ENCODE measurements around the gene AIF1. TPM values are rescaled to one million over a fixed set of nuclear protein-coding genes. Genes with fewer than 3 reads are reported as not detected.

AIF1 gene
- total and polyA plus RNA-seq, 7 experiments from 2014 or later: 33.1 to 182 (median 71.0) TPM

- peaks cover 5 to 45% (median 13%) of the 10 kb centered on the region in 5 donors for H3K36me3 Mint-ChIP-seq
- H3K27me3 ChIP-seq (ENCODE audit: control insufficient read depth in 2 of 2, insufficient read depth in 2 of 2, low read length in 2 of 2): no peaks in the 10 kb centered on the region
- no peak overlapping the region for H3K27ac ChIP-seq (ENCODE audit: low read depth, low read length)
- no peak overlapping the region for H3K4me3 ChIP-seq (ENCODE audit: low read length)
- ChIA-PET CTCF (no interaction called here), POLR2A (interaction anchor here (1.2 to 1.9 kb wide), 3 partner anchors 11 to 59 kb away, joined by 4 to 10 read pairs (median 7); partner anchors contain the start of gene BAG6)
- H3K36me3 ChIP-seq (ENCODE audit: control insufficient read depth in 2 of 3, insufficient read depth in 3 of 3, low read length in 3 of 3): peaks cover 28 to 94% (median 37%) of the 10 kb centered on the region in 3 experiments
- no peak overlapping the region for H3K4me3 Mint-ChIP-seq
- no peaks in the 10 kb centered on the region for H3K9me3 Mint-ChIP-seq
- no peaks in the 10 kb centered on the region for H3K4me1 ChIP-seq (ENCODE audit: control insufficient read depth in 2 of 2, insufficient read depth in 2 of 2, low read length in 2 of 2)
- H3K9me3 ChIP-seq (ENCODE audit: control insufficient read depth in 2 of 3, low read length in 3 of 3): no peaks in the 10 kb centered on the region
- intact Hi-C loops (cut with micrococcal nuclease): no loop called here
- no peak for ATAC-seq
- H3K4me1 Mint-ChIP-seq: peaks cover 0 to 13% (median 0%) of the 10 kb centered on the region in 7 donors
- H3K27me3 Mint-ChIP-seq: no peaks in the 10 kb centered on the region
- H3K27ac Mint-ChIP-seq: peak overlapping the region in 2 of 9 donors; percentile 22 to 73
- DNase-seq: no peak
Observed at GRCh38 chr6:31640612-31641011, 25.6 kb downstream of the AIF1 start.

- POLR2A ChIA-PET: interaction anchor here (1.4 to 1.9 kb wide), 2 partner anchors 11 to 60 kb away, joined by 4 to 10 read pairs; partner anchors contain the start of gene BAG6
- H3K36me3 Mint-ChIP-seq: peaks cover 5 to 41% (median 14%) of the 10 kb centered on the region in 5 donors
- CTCF ChIA-PET: no interaction called here
Observed at GRCh38 chr6:31641370-31641769, 26.3 kb downstream of the AIF1 start.

GRCh38 chr6:31642798-31643570 lies 27.9 kb downstream of the AIF1 start:
- H3K36me3 ChIP-seq (ENCODE audit: control insufficient read depth in 2 of 3, insufficient read depth in 3 of 3, low read length in 3 of 3): peaks cover 31 to 93% (median 48%) of the 10 kb centered on the region in 3 experiments
- H3K9me3 ChIP-seq (ENCODE audit: control insufficient read depth in 2 of 3, low read length in 3 of 3): no peaks in the 10 kb centered on the region
- H3K4me1 ChIP-seq (ENCODE audit: control insufficient read depth in 2 of 2, insufficient read depth in 2 of 2, low read length in 2 of 2): no peaks in the 10 kb centered on the region
- no peak overlapping the region for H3K4me3 ChIP-seq (ENCODE audit: low read length)
- H3K4me1 Mint-ChIP-seq: peaks cover 0 to 11% (median 3%) of the 10 kb centered on the region in 7 donors
- H3K27ac Mint-ChIP-seq: peak overlapping the region in 3 of 9 donors; percentile 24 to 56 (median 41)
- H3K27me3 Mint-ChIP-seq: no peaks in the 10 kb centered on the region
- CTCF ChIA-PET: no interaction called here
- no peaks in the 10 kb centered on the region for H3K27me3 ChIP-seq (ENCODE audit: control insufficient read depth in 2 of 2, insufficient read depth in 2 of 2, low read length in 2 of 2)
- intact Hi-C loops (cut with micrococcal nuclease): no loop called here
- DNase-seq: no peak
- H3K9me3 Mint-ChIP-seq: no peaks in the 10 kb centered on the region
- H3K27ac ChIP-seq (ENCODE audit: low read depth, low read length): no peak overlapping the region
- peaks cover 9 to 40% (median 13%) of the 10 kb centered on the region in 5 donors for H3K36me3 Mint-ChIP-seq
- no peak for ATAC-seq
- POLR2A ChIA-PET: interaction anchor here (0.7 to 1.4 kb wide), 3 partner anchors 10 to 19 kb away, joined by 3 to 4 read pairs (median 3); partner anchors contain the start of gene BAG6
- H3K4me3 Mint-ChIP-seq: no peak overlapping the region

More at GRCh38 chr6:31641370-31641769, 26.3 kb downstream of the AIF1 start:
- no peaks in the 10 kb centered on the region for H3K4me1 ChIP-seq (ENCODE audit: control insufficient read depth in 2 of 2, insufficient read depth in 2 of 2, low read length in 2 of 2)
- ATAC-seq (no peak), DNase-seq (no peak)
- Mint-ChIP-seq H3K27ac (peak overlapping the region in 5 of 9 donors; percentile 21 to 73 (median 34)), H3K9me3 (no peaks in the 10 kb centered on the region), H3K4me1 (peaks cover 0 to 14% (median 0%) of the 10 kb centered on the region in 7 donors), H3K27me3 (no peaks in the 10 kb centered on the region), H3K4me3 (no peak overlapping the region)
- H3K27me3 ChIP-seq (ENCODE audit: control insufficient read depth in 2 of 2, insufficient read depth in 2 of 2, low read length in 2 of 2): no peaks in the 10 kb centered on the region
- H3K36me3 ChIP-seq (ENCODE audit: control insufficient read depth in 2 of 3, insufficient read depth in 3 of 3, low read length in 3 of 3): peaks cover 28 to 94% (median 37%) of the 10 kb centered on the region in 3 experiments
- H3K9me3 ChIP-seq (ENCODE audit: control insufficient read depth in 2 of 3, low read length in 3 of 3): no peaks in the 10 kb centered on the region
- no peak overlapping the region for H3K27ac ChIP-seq (ENCODE audit: low read depth, low read length)
- intact Hi-C loops (cut with micrococcal nuclease): no loop called here
- H3K4me3 ChIP-seq (ENCODE audit: low read length): no peak overlapping the region

GRCh38 chr6:31643818-31644454 lies 28.9 kb downstream of the AIF1 start:
- ChIA-PET POLR2A (interaction anchor here (0.7 to 1.4 kb wide), 2 partner anchors 9 to 1057 kb away, joined by 3 to 5 read pairs; partner anchors contain the start of gene BAG6), CTCF (no interaction called here)
- Histone ChIP-seq H3K27me3 (ENCODE audit: control insufficient read depth in 2 of 2, insufficient read depth in 2 of 2, low read length in 2 of 2) (no peaks in the 10 kb centered on the region), H3K27ac (ENCODE audit: low read depth, low read length) (no peak overlapping the region), H3K4me1 (ENCODE audit: control insufficient read depth in 2 of 2, insufficient read depth in 2 of 2, low read length in 2 of 2) (no peaks in the 10 kb centered on the region), H3K9me3 (ENCODE audit: control insufficient read depth in 2 of 3, low read length in 3 of 3) (no peaks in the 10 kb centered on the region), H3K36me3 (ENCODE audit: control insufficient read depth in 2 of 3, insufficient read depth in 3 of 3, low read length in 3 of 3) (peaks cover 40 to 97% (median 58%) of the 10 kb centered on the region in 3 experiments), H3K4me3 (ENCODE audit: low read length) (no peak overlapping the region)
- no peaks in the 10 kb centered on the region for H3K27me3 Mint-ChIP-seq
- ATAC-seq (no peak), DNase-seq (no peak)
- intact Hi-C loops (cut with micrococcal nuclease): no loop called here
- peaks cover 0 to 15% (median 5%) of the 10 kb centered on the region in 7 donors for H3K4me1 Mint-ChIP-seq
- no peak overlapping the region for H3K27ac Mint-ChIP-seq
- H3K9me3 Mint-ChIP-seq: no peaks in the 10 kb centered on the region
- no peak overlapping the region for H3K4me3 Mint-ChIP-seq
- H3K36me3 Mint-ChIP-seq: peaks cover 9 to 45% (median 17%) of the 10 kb centered on the region in 5 donors

GRCh38 chr6:31645325-31645724 lies 30.3 kb downstream of the AIF1 start:
- H3K4me3 Mint-ChIP-seq: no peak overlapping the region

GRCh38 chr6:31651602-31652191 lies 36.7 kb downstream of the AIF1 start:
- DNase-seq: no peak
- intact Hi-C loops (cut with micrococcal nuclease): loop anchor here (1.0 to 5.0 kb wide), 18 partner anchors 9 to 1585 kb away; partner anchors contain the start of genes ABHD16A (in 2 of the 2), C6orf47 (in 2 of the 2), NFKBIL1 (in 2 of the 2) and PRRC2A (in 2 of the 2)
- peaks cover 14 to 19% of the 10 kb centered on the region in 2 donors for H3K4me1 ChIP-seq (ENCODE audit: control insufficient read depth in 2 of 2, insufficient read depth in 2 of 2, low read length in 2 of 2)
- H3K4me3 ChIP-seq (ENCODE audit: low read length): peak overlapping the region; percentile 66
- Mint-ChIP-seq H3K27ac (peak overlapping the region; percentile 99 to 100 (median 100)), H3K36me3 (peaks cover 10 to 29% (median 19%) of the 10 kb centered on the region in 5 donors), H3K9me3 (peaks cover 0 to 11% (median 0%) of the 10 kb centered on the region in 11 donors), H3K4me3 (peak overlapping the region; percentile 96 to 100 (median 99)), H3K4me1 (peaks cover 32 to 58% (median 55%) of the 10 kb centered on the region in 7 donors), H3K27me3 (no peaks in the 10 kb centered on the region)
- H3K27me3 ChIP-seq (ENCODE audit: control insufficient read depth in 2 of 2, insufficient read depth in 2 of 2, low read length in 2 of 2): no peaks in the 10 kb centered on the region
- peaks cover 23 to 51% (median 29%) of the 10 kb centered on the region in 3 experiments for H3K36me3 ChIP-seq (ENCODE audit: control insufficient read depth in 2 of 3, insufficient read depth in 3 of 3, low read length in 3 of 3)
- ChIA-PET POLR2A (interaction anchor here (0.5 to 8.3 kb wide), 43 partner anchors 9 to 1435 kb away, joined by 3 to 193 read pairs (median 4); partner anchors contain the start of genes ABHD16A, AIF1, C6orf47 and CSNK2B), CTCF (interaction anchor here (1.0 to 3.0 kb wide), 5 partner anchors 12 to 187 kb away, joined by 3 to 11 read pairs (median 5); no protein-coding TSS in a partner anchor)
- ATAC-seq: peak; percentile 36
- H3K9me3 ChIP-seq (ENCODE audit: control insufficient read depth in 2 of 3, low read length in 3 of 3): no peaks in the 10 kb centered on the region
- H3K27ac ChIP-seq (ENCODE audit: low read depth, low read length): peak overlapping the region; percentile 95

More at GRCh38 chr6:31645325-31645724, 30.3 kb downstream of the AIF1 start:
- H3K27me3 Mint-ChIP-seq: no peaks in the 10 kb centered on the region
- H3K4me1 Mint-ChIP-seq: peaks cover 9 to 17% (median 16%) of the 10 kb centered on the region in 7 donors
- no peaks in the 10 kb centered on the region for H3K9me3 ChIP-seq (ENCODE audit: control insufficient read depth in 2 of 3, low read length in 3 of 3)
- no peaks in the 10 kb centered on the region for H3K27me3 ChIP-seq (ENCODE audit: control insufficient read depth in 2 of 2, insufficient read depth in 2 of 2, low read length in 2 of 2)
- no peak for ATAC-seq
- peaks cover 41 to 94% (median 56%) of the 10 kb centered on the region in 3 experiments for H3K36me3 ChIP-seq (ENCODE audit: control insufficient read depth in 2 of 3, insufficient read depth in 3 of 3, low read length in 3 of 3)
- no peaks in the 10 kb centered on the region for H3K9me3 Mint-ChIP-seq
- intact Hi-C loops (cut with micrococcal nuclease): no loop called here
- no peak overlapping the region for H3K4me3 ChIP-seq (ENCODE audit: low read length)
- CTCF ChIA-PET: interaction anchor here (0.6 kb wide), 1 partner anchor 213 kb away, joined by 3 read pairs; no protein-coding TSS in a partner anchor
- no peak for DNase-seq
- no peak overlapping the region for H3K27ac ChIP-seq (ENCODE audit: low read depth, low read length)
- POLR2A ChIA-PET: no interaction called here
- H3K36me3 Mint-ChIP-seq: peaks cover 9 to 48% (median 17%) of the 10 kb centered on the region in 5 donors
- peak overlapping the region in 4 of 9 donors; percentile 47 to 83 (median 50) for H3K27ac Mint-ChIP-seq
- H3K4me1 ChIP-seq (ENCODE audit: control insufficient read depth in 2 of 2, insufficient read depth in 2 of 2, low read length in 2 of 2): no peaks in the 10 kb centered on the region

Measured in naive thymus-derived CD4-positive, alpha-beta T cell (primary cell).